ENCODE results near the gene SLC9A3. TPM values are rescaled to one million over a fixed set of nuclear protein-coding genes. Genes with fewer than 3 reads are reported as not detected.

The SLC9A3 gene
- total and polyA plus RNA-seq, 7 donors, result 0.81 to 1.7 (median 1.2) TPM

DNA sequence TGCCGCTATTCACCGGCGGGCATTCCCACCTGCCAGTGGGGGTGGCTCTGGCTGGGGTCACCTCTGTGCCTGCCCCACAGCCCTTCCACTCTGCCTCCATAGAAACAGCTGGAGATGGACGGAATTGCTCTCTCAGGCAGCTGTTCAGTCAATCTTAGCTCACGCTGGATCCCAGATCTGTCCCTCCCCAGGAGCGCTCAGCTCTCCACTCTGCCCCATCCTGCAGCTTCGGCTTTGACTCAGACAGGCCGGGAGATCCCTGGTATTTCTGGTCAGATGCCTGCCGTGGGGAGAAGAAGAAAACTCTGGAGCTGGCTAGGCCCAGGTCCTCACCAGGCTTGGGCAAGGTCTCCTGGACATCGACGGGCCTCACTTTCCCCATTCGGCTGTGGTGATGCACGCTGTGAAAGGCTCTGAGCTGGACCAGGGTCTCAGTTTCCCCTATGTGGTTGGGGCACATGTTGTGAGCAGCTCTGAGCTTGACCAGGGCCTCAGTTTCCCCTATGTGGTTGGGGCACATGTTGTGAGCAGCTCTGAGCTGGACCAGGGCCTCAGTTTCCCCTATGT lies 7.6 kb upstream of the SLC9A3 start:
- H3K9me3 ChIP-seq, result no peaks in the 10 kb centered on the region
- intact Hi-C loops (cut with DNase I), result no loop called here
- peaks cover 0 to 88% (median 26%) of the 10 kb centered on the region in 3 donors for H3K27me3 ChIP-seq (ENCODE audit: insufficient read depth in 3 of 3, low read length in 2 of 3)
- DNase-seq (peak in 1 of 2 donors; percentile 4), ATAC-seq (no peak)
- no peaks in the 10 kb centered on the region for H3K4me1 ChIP-seq
- no peak overlapping the region for H3K4me3 ChIP-seq
- no peaks in the 10 kb centered on the region for H3K36me3 ChIP-seq (ENCODE audit: insufficient read depth in 1 of 2, low read depth in 1 of 2)
- 36 to 40% (median 37%) methylated on average over 13 of the region's 13 CpGs for WGBS, 3 donors
- TF ChIP-seq, protein P1, sequence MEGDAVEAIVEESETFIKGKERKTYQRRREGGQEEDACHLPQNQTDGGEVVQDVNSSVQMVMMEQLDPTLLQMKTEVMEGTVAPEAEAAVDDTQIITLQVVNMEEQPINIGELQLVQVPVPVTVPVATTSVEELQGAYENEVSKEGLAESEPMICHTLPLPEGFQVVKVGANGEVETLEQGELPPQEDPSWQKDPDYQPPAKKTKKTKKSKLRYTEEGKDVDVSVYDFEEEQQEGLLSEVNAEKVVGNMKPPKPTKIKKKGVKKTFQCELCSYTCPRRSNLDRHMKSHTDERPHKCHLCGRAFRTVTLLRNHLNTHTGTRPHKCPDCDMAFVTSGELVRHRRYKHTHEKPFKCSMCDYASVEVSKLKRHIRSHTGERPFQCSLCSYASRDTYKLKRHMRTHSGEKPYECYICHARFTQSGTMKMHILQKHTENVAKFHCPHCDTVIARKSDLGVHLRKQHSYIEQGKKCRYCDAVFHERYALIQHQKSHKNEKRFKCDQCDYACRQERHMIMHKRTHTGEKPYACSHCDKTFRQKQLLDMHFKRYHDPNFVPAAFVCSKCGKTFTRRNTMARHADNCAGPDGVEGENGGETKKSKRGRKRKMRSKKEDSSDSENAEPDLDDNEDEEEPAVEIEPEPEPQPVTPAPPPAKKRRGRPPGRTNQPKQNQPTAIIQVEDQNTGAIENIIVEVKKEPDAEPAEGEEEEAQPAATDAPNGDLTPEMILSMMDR (IDR thresholded peaks at IDR 0.05), result no peak
- no peak overlapping the region for H3K27ac ChIP-seq

DNA sequence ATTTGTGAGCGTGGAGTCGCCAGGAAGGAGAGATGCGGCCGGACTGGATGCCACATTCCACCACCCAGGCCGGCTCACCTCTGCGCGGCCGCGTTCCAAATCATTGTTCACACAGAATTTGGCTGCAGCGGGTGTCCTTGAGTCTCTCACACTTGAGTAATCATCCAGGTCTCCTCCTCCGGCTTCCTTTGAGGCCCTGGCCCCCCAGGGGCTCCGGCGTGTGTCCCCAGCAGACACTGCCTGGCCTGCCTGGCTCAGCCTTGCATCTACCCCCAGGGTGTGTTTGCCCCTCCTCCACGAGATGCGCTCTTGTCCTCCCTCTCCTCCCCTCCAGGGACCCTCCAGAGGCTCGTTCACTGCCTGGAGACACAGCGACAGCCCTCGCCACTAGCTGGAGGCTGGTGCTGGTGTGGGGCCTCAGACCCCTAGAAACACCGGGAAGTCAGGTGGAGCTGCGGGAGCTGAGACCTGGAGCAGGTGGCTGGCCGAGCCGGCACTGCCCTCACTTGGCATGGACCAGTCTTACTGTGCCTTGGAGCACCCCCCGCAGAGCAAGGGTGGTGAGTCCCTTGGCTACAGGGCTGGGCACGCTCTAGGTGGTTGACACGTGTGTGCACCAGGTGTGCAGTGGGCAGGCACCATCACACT lies 7.0 kb upstream of the SLC9A3 start:
- H3K4me1 ChIP-seq, result no peaks in the 10 kb centered on the region
- H3K27me3 ChIP-seq (ENCODE audit: insufficient read depth in 3 of 3, low read length in 2 of 3), result peaks cover 0 to 94% (median 29%) of the 10 kb centered on the region in 3 donors
- TF ChIP-seq, protein P1 (IDR thresholded peaks at IDR 0.05), result no peak
- peak in 1 of 2 donors; percentile 7 for DNase-seq
- H3K9me3 ChIP-seq, result no peaks in the 10 kb centered on the region
- H3K27ac ChIP-seq, result no peak overlapping the region
- intact Hi-C loops (cut with DNase I), result no loop called here
- no peaks in the 10 kb centered on the region for H3K36me3 ChIP-seq (ENCODE audit: insufficient read depth in 1 of 2, low read depth in 1 of 2)
- ATAC-seq, result no peak
- H3K4me3 ChIP-seq, result no peak overlapping the region
- 58 to 60% (median 59%) methylated on average over 25 of the region's 25 CpGs for WGBS, 3 donors

DNA sequence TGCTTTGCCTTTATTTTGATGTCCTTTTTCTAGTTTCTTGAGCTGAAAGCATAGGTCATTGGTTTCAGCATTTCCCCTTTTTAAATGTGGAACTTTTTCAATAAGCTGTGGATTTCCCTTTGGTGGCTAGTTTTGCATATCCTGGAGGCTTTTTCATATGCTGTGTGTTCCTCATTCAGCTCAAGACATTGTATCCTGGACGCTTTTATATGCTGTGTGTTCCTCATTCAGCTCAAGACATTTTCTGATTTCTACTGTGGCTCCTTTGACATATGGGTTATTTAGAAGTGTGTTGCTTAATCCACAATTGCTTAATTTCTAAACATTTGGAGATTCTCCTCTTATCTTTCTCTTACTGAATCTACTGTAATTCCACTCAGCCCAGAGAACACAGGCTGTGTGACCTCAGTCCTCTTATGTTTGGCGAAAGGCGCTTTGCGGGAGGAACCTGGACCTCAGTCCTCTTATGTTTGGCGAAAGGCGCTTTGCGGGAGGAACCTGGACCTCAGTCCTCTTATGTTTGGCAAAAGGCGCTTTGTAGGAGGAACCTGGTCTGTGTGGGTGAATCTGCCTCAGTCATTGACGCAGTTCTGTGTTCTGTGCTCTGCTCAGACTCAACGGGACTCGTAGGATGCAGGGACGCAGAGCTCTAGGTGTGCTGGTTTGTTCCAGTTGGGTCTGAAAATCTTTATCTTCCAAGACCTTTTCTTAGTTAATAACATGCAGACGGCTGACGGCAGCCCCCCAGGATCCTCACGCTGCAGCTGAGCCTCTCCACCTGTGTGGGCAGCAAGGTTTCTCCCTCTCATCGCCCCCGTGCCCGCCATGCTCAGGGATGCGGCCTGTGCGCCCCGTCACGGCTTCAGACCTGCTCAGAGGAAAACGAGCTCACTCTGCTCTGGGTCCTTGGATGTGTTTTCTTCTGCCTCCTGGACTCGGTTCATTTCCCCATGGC lies 6.0 kb upstream of the SLC9A3 start:
- Histone ChIP-seq H3K9me3 (no peaks in the 10 kb centered on the region), H3K27ac (no peak overlapping the region), H3K36me3 (ENCODE audit: insufficient read depth in 1 of 2, low read depth in 1 of 2) (no peaks in the 10 kb centered on the region), H3K4me3 (no peak overlapping the region), H3K4me1 (no peaks in the 10 kb centered on the region), H3K27me3 (ENCODE audit: insufficient read depth in 3 of 3, low read length in 2 of 3) (peaks cover 0 to 95% (median 30%) of the 10 kb centered on the region in 3 donors)
- no peak for ATAC-seq
- 78 to 84% (median 83%) methylated on average over 23 to 24 of the region's 24 CpGs for WGBS, 3 donors
- intact Hi-C loops (cut with DNase I), result no loop called here
- DNase-seq, result peak in 1 of 2 donors; percentile 2
- TF ChIP-seq, protein P1 (IDR thresholded peaks at IDR 0.05), result no peak

DNA sequence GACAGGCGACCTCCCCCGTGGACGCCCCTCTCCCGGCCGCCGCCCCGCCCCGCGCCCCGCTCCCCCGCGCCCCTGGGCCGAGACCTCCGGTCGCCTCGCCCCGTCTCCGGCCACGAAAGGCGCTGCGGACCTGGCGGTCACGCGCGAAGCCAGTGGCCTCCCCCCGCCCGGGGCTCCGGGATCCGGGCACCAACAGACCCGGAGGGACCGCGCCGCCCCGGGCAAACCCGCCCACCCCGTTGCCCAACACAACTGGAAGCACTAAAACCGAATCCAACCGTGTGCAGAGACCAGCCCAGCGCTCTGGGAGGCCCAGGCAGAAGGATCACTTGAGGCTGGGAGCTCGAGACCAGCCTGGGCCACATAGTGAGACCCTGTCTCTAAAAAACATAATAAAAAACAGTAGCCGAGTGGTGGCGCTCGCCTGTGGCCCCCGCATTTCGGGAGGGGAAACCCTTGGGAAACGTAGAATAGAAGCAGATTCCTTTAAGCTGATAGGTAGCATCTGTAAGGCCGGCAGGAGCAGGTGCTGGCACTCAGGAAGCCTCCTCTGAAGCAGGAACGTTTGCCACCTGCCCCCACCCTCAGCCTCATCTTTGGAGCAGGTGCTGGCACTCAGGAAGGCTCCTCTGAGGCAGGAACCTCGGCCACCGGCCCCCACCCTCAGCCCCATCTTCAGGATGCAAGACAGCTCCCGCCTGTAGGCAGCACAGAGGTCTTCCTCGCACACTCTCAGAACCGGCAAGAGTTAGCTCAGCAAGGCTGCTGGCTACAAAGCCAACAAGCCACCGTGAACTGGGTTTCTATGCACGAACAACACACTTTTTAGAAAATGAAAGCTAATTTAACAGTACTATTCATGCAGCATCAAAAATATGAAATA lies 4.6 kb upstream of the SLC9A3 start:
- H3K4me3 ChIP-seq, result no peak overlapping the region
- H3K27me3 ChIP-seq (ENCODE audit: insufficient read depth in 3 of 3, low read length in 2 of 3), result peaks cover 0 to 95% (median 27%) of the 10 kb centered on the region in 3 donors
- DNase-seq, result peak in 1 of 2 donors; percentile 14
- H3K9me3 ChIP-seq, result no peaks in the 10 kb centered on the region
- intact Hi-C loops (cut with DNase I), result no loop called here
- H3K36me3 ChIP-seq (ENCODE audit: insufficient read depth in 1 of 2, low read depth in 1 of 2), result no peaks in the 10 kb centered on the region
- WGBS, 3 donors, result 17 to 26% (median 24%) methylated on average over 32 to 55 of the region's 55 CpGs
- TF ChIP-seq, protein P1 (IDR thresholded peaks at IDR 0.05), result no peak
- ATAC-seq, result no peak
- no peak overlapping the region for H3K27ac ChIP-seq
- no peaks in the 10 kb centered on the region for H3K4me1 ChIP-seq

Data from psoas muscle (tissue), 8 donors.